ENCODE measurements around the gene GRB10.

Gene GRB10

DNA sequence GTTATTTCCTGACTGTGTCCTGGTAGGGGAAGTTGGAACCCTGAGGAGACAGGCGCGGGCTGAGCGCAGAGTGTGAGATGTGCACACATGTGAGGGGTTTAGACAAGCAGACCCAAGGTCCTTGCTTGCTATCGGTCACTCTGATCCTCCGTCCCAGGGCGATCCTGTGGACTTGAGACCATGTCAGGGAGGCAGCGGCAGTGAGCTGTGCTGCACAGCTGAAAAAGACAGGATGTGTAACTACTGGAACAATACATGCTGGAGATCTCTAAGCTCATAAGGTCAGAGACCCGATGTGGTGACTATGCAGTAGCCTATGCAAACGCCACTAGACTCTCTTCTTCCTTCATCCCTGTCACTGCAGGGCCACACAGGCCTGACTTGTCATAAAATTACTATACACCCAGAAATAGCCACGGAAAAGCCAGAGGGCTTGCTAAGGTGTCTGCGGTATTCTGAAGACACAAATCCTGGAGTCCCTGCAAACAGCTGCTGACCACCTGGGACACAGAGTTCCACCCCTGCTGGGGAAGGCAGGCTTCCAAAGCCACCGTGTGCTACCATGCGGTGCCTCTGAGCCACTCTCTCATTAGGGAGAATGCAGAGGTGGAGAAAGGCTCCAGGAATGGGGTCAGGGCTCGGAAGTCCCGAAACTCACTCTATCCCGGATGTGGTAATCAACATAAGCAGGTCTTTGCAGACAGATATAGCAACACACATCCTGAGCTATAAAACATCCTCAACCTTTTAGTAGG, 126.4 kb downstream of the GRB10 start:
- no peak for ATAC-seq
- TF ChIP-seq, protein P1, sequence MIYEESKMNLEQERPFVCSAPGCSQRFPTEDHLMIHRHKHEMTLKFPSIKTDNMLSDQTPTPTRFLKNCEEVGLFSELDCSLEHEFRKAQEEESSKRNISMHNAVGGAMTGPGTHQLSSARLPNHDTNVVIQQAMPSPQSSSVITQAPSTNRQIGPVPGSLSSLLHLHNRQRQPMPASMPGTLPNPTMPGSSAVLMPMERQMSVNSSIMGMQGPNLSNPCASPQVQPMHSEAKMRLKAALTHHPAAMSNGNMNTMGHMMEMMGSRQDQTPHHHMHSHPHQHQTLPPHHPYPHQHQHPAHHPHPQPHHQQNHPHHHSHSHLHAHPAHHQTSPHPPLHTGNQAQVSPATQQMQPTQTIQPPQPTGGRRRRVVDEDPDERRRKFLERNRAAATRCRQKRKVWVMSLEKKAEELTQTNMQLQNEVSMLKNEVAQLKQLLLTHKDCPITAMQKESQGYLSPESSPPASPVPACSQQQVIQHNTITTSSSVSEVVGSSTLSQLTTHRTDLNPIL (CRISPR knock-in tag; IDR thresholded peaks at IDR 0.05; ENCODE audit: low read depth) = no peak
- TF ChIP-seq OSR1 (CRISPR knock-in tag; IDR thresholded peaks at IDR 0.05) (no peak), ESRRG (CRISPR knock-in tag; IDR thresholded peaks at IDR 0.05) (no peak), SNAI2 (CRISPR knock-in tag; IDR thresholded peaks at IDR 0.05) (no peak), RARB (CRISPR knock-in tag; IDR thresholded peaks at IDR 0.05) (no peak), ZC3H10 (CRISPR knock-in tag; IDR thresholded peaks at IDR 0.05) (no peak), GLIS3 (CRISPR knock-in tag; IDR thresholded peaks at IDR 0.05) (no peak), CSDC2 (CRISPR knock-in tag; IDR thresholded peaks at IDR 0.05) (no peak), ZNF70 (CRISPR knock-in tag; IDR thresholded peaks at IDR 0.05) (no peak), PPARA (CRISPR knock-in tag; IDR thresholded peaks at IDR 0.05; ENCODE audit: borderline replicate concordance) (no peak), ZNF565 (CRISPR knock-in tag; conservative IDR thresholded peaks at IDR 0.05; ENCODE audit: low read depth) (no peak), ZFP30 (CRISPR knock-in tag; IDR thresholded peaks at IDR 0.05) (no peak), TOX (CRISPR knock-in tag; IDR thresholded peaks at IDR 0.05; ENCODE audit: borderline replicate concordance) (no peak), ZNF8 (CRISPR knock-in tag; IDR thresholded peaks at IDR 0.05) (no peak), TCF4 (CRISPR knock-in tag; IDR thresholded peaks at IDR 0.05; ENCODE audit: borderline replicate concordance) (no peak), ZFP3 (CRISPR knock-in tag; IDR thresholded peaks at IDR 0.05) (no peak), ISL1 (CRISPR knock-in tag; IDR thresholded peaks at IDR 0.05) (no peak)
- TF ChIP-seq, protein P2, sequence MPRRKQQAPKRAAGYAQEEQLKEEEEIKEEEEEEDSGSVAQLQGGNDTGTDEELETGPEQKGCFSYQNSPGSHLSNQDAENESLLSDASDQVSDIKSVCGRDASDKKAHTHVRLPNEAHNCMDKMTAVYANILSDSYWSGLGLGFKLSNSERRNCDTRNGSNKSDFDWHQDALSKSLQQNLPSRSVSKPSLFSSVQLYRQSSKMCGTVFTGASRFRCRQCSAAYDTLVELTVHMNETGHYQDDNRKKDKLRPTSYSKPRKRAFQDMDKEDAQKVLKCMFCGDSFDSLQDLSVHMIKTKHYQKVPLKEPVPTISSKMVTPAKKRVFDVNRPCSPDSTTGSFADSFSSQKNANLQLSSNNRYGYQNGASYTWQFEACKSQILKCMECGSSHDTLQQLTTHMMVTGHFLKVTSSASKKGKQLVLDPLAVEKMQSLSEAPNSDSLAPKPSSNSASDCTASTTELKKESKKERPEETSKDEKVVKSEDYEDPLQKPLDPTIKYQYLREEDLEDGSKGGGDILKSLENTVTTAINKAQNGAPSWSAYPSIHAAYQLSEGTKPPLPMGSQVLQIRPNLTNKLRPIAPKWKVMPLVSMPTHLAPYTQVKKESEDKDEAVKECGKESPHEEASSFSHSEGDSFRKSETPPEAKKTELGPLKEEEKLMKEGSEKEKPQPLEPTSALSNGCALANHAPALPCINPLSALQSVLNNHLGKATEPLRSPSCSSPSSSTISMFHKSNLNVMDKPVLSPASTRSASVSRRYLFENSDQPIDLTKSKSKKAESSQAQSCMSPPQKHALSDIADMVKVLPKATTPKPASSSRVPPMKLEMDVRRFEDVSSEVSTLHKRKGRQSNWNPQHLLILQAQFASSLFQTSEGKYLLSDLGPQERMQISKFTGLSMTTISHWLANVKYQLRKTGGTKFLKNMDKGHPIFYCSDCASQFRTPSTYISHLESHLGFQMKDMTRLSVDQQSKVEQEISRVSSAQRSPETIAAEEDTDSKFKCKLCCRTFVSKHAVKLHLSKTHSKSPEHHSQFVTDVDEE (CRISPR knock-in tag; IDR thresholded peaks at IDR 0.05) = no peak
- TF ChIP-seq, protein P3, sequence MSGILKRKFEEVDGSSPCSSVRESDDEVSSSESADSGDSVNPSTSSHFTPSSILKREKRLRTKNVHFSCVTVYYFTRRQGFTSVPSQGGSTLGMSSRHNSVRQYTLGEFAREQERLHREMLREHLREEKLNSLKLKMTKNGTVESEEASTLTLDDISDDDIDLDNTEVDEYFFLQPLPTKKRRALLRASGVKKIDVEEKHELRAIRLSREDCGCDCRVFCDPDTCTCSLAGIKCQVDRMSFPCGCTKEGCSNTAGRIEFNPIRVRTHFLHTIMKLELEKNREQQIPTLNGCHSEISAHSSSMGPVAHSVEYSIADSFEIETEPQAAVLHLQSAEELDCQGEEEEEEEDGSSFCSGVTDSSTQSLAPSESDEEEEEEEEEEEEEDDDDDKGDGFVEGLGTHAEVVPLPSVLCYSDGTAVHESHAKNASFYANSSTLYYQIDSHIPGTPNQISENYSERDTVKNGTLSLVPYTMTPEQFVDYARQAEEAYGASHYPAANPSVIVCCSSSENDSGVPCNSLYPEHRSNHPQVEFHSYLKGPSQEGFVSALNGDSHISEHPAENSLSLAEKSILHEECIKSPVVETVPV (CRISPR knock-in tag; IDR thresholded peaks at IDR 0.05) = no peak
- TF ChIP-seq, protein P4, sequence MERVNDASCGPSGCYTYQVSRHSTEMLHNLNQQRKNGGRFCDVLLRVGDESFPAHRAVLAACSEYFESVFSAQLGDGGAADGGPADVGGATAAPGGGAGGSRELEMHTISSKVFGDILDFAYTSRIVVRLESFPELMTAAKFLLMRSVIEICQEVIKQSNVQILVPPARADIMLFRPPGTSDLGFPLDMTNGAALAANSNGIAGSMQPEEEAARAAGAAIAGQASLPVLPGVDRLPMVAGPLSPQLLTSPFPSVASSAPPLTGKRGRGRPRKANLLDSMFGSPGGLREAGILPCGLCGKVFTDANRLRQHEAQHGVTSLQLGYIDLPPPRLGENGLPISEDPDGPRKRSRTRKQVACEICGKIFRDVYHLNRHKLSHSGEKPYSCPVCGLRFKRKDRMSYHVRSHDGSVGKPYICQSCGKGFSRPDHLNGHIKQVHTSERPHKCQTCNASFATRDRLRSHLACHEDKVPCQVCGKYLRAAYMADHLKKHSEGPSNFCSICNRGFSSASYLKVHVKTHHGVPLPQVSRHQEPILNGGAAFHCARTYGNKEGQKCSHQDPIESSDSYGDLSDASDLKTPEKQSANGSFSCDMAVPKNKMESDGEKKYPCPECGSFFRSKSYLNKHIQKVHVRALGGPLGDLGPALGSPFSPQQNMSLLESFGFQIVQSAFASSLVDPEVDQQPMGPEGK (CRISPR knock-in tag; IDR thresholded peaks at IDR 0.05; ENCODE audit: borderline replicate concordance) = no peak

DNA sequence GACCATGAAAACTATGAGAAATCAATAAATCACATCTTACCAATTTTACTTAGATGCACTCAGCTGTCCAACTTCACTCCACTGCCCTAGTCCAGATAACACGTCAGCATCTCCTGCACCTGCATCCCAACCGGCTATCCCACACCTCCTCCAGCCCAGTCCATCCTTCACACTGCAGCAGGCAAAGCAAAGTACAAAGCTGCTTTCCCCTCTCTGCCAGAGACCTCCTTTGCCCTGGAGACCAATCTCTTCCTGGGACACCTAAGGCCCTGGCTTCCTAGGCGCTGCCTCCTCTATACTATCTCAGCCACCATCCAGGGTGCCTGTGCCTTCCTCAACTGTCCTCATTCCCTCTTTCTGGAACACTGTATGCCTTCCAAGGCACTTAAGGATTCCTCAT, 127.2 kb downstream of the GRB10 start:
- no peak for TF ChIP-seq ZFP30 (CRISPR knock-in tag; IDR thresholded peaks at IDR 0.05)
- TF ChIP-seq, protein P1 (CRISPR knock-in tag; IDR thresholded peaks at IDR 0.05; ENCODE audit: low read depth) = no peak
- no peak for TF ChIP-seq BACH2 (CRISPR knock-in tag; IDR thresholded peaks at IDR 0.05; ENCODE audit: borderline replicate concordance)
- no peak for TF ChIP-seq ZFP3 (CRISPR knock-in tag; IDR thresholded peaks at IDR 0.05)
- TF ChIP-seq TCF4 (CRISPR knock-in tag; IDR thresholded peaks at IDR 0.05; ENCODE audit: borderline replicate concordance) = no peak
- TF ChIP-seq, protein P2 (CRISPR knock-in tag; IDR thresholded peaks at IDR 0.05) = no peak
- no peak for TF ChIP-seq ZNF70 (CRISPR knock-in tag; IDR thresholded peaks at IDR 0.05)
- TF ChIP-seq, protein P3 (CRISPR knock-in tag; IDR thresholded peaks at IDR 0.05) = no peak
- TF ChIP-seq, protein P4 (CRISPR knock-in tag; IDR thresholded peaks at IDR 0.05; ENCODE audit: borderline replicate concordance) = no peak
- no peak for TF ChIP-seq CSDC2 (CRISPR knock-in tag; IDR thresholded peaks at IDR 0.05)
- no peak for TF ChIP-seq OSR1 (CRISPR knock-in tag; IDR thresholded peaks at IDR 0.05)
- no peak for TF ChIP-seq ZC3H10 (CRISPR knock-in tag; IDR thresholded peaks at IDR 0.05)
- ATAC-seq = no peak
